Measurements from ENCODE around the gene ZNF436.

The ZNF436 gene

DNA sequence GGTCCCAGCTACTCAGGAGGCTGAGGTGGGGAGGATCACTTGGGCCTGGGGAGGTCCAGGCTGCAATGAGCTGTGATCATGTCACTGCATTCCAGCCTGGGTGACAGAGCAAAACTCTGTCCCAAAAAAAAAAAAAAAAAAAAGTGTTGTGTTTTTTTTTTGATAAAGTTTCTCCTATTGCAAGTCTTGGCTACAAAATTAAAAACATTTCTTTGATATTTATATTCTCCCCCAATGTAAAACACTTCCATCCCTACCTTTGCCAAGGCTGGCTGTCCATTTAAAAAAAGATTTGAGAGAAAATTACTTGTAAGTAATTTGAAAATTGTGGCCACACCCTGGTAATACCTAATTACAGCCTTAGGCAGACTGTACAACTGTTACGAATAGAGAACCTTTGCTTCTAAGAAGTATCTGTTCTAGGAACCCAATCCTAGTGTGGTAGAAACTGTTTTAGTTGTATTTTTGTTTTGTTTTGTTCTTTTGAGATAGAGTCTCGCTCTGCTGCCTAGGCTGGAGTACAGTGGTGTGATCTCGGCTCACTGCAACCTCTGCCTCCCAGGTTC, 11.2 kb downstream of the ZNF436 start:
- H3K27ac Mint-ChIP-seq = no peak overlapping the region
- H3K27me3 Mint-ChIP-seq = no peaks in the 10 kb centered on the region
- H3K4me3 Mint-ChIP-seq = no peak overlapping the region
- peaks cover 24% of the 10 kb centered on the region for H3K9me3 Mint-ChIP-seq (ENCODE audit: low read depth)
- peaks cover 5% of the 10 kb centered on the region for H3K4me1 Mint-ChIP-seq (ENCODE audit: low read depth)
- H3K36me3 Mint-ChIP-seq = peaks cover 38% of the 10 kb centered on the region

GRCh38 chr1:23357138-23357908, 12.3 kb downstream of the ZNF436 start:
- Mint-ChIP-seq H3K36me3 (peaks cover 30% of the 10 kb centered on the region), H3K9me3 (ENCODE audit: low read depth) (peaks cover 18% of the 10 kb centered on the region), H3K27ac (no peak overlapping the region), H3K27me3 (no peaks in the 10 kb centered on the region), H3K4me1 (ENCODE audit: low read depth) (peaks cover 5% of the 10 kb centered on the region), H3K4me3 (no peak overlapping the region)

GRCh38 chr1:23356471-23357137, 13.0 kb downstream of the ZNF436 start:
- Mint-ChIP-seq H3K36me3 (peaks cover 25% of the 10 kb centered on the region), H3K9me3 (ENCODE audit: low read depth) (peaks cover 17% of the 10 kb centered on the region), H3K4me1 (ENCODE audit: low read depth) (peaks cover 5% of the 10 kb centered on the region), H3K4me3 (no peak overlapping the region), H3K27ac (no peak overlapping the region), H3K27me3 (no peaks in the 10 kb centered on the region)

DNA sequence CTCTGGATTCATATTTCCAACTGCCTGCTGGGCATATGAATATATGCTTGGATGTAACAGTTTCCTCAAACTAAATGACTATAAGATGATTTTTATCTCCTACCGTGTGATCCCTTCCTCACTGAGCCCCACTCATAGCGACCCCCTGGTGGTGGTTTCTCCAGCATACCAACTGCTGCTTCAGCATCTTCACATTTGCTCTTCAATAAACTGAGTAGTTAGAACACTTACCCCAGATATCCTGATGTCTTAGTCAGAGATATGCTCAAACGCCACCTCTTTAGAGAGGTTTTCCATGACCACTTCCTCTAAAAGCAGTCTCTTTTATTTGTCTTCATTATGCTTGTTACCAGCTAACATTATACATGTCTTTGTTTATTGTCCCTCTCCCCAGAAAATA, 15.4 kb downstream of the ZNF436 start:
- Mint-ChIP-seq H3K27me3 (no peaks in the 10 kb centered on the region), H3K4me1 (ENCODE audit: low read depth) (peaks cover 5% of the 10 kb centered on the region), H3K9me3 (ENCODE audit: low read depth) (peaks cover 3% of the 10 kb centered on the region), H3K4me3 (no peak overlapping the region), H3K36me3 (peaks cover 2% of the 10 kb centered on the region), H3K27ac (peak overlapping the region; percentile 7)

DNA sequence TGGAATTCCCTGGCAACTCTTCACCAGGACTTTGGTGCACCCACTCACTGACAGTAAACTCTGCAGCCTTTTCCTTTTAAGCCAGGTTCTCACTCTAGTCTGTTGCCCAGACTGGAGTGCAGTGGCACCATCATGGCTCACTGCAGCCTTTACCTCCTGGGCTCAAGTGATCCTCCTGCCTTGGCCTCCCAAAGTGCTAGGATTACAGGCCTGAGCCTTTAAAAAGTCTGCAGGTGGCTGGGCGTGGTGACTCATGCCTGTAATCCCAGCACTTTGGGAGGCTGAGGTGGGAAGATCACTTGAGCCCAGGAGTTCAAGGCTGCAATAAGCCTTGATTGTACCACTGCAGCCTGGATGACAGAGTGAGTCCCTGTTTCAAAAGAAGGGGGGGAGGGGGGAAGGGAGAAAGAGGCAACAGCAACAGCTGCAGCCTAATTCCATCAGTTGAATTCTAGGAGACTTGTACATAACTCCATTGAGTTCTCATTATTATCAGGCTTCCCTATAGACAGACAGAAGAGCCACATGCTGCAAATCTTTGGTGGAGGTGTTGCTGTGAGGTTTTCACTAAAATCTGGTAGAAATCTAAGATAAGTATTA, 17.4 kb downstream of the ZNF436 start:
- Mint-ChIP-seq H3K9me3 (ENCODE audit: low read depth) (no peaks in the 10 kb centered on the region), H3K36me3 (no peaks in the 10 kb centered on the region), H3K4me3 (no peak overlapping the region), H3K27ac (no peak overlapping the region), H3K27me3 (no peaks in the 10 kb centered on the region), H3K4me1 (ENCODE audit: low read depth) (peaks cover 5% of the 10 kb centered on the region)

DNA sequence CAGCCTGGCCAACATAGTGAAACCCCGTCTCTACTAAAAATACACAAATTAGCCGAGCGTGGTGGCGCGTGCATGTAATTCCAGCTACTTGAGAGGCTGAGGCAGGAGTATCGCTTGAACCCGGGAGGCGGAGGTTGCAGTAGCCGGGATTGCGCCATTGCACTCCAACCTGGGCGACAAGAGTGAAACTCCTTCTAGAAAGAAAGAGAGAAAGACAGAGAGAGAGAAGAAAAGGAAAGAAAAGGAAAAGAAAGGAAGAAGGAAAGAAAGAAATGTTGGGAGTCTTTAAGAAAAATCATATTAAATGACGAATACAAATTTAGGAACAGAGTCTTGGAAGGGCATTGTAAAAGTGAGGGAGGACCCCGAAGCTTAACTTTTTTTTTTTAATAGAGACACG, 23.7 kb downstream of the ZNF436 start:
- peak overlapping the region; percentile 70 for H3K27ac Mint-ChIP-seq
- H3K27me3 Mint-ChIP-seq = no peaks in the 10 kb centered on the region
- peak overlapping the region; percentile 27 for H3K4me3 Mint-ChIP-seq
- H3K9me3 Mint-ChIP-seq (ENCODE audit: low read depth) = no peaks in the 10 kb centered on the region
- H3K4me1 Mint-ChIP-seq (ENCODE audit: low read depth) = peaks cover 27% of the 10 kb centered on the region
- peaks cover 7% of the 10 kb centered on the region for H3K36me3 Mint-ChIP-seq

- no peaks in the 10 kb centered on the region for H3K27me3 Mint-ChIP-seq
- H3K36me3 Mint-ChIP-seq = peaks cover 7% of the 10 kb centered on the region
- H3K4me3 Mint-ChIP-seq = peak overlapping the region; percentile 92
- H3K4me1 Mint-ChIP-seq (ENCODE audit: low read depth) = peaks cover 36% of the 10 kb centered on the region
- no peaks in the 10 kb centered on the region for H3K9me3 Mint-ChIP-seq (ENCODE audit: low read depth)
- peak overlapping the region; percentile 97 for H3K27ac Mint-ChIP-seq
Measured at GRCh38 chr1:23344987-23345472, 24.6 kb downstream of the ZNF436 start.

GRCh38 chr1:23344111-23344986, 25.3 kb downstream of the ZNF436 start, which contains the start of gene HNRNPR:
HNRNPR (minus strand) TSS chr1:23344284; CDS start chr1:23341008, 3,276 bp downstream.
- peaks cover 42% of the 10 kb centered on the region for H3K4me1 Mint-ChIP-seq (ENCODE audit: low read depth)
- H3K4me3 Mint-ChIP-seq = peak within 1 kb of the TSS; percentile 93
- peaks cover 7% of the 10 kb centered on the region for H3K36me3 Mint-ChIP-seq
- H3K27ac Mint-ChIP-seq = peak within 1 kb of the TSS; percentile 97
- H3K9me3 Mint-ChIP-seq (ENCODE audit: low read depth) = no peaks in the 10 kb centered on the region
- H3K27me3 Mint-ChIP-seq = no peaks in the 10 kb centered on the region

GRCh38 chr1:23343221-23344110, 26.2 kb downstream of the ZNF436 start:
- Mint-ChIP-seq H3K36me3 (peaks cover 10% of the 10 kb centered on the region), H3K4me3 (peak overlapping the region; percentile 93), H3K27me3 (no peaks in the 10 kb centered on the region), H3K4me1 (ENCODE audit: low read depth) (peaks cover 50% of the 10 kb centered on the region), H3K9me3 (ENCODE audit: low read depth) (no peaks in the 10 kb centered on the region), H3K27ac (peak overlapping the region; percentile 96)

DNA sequence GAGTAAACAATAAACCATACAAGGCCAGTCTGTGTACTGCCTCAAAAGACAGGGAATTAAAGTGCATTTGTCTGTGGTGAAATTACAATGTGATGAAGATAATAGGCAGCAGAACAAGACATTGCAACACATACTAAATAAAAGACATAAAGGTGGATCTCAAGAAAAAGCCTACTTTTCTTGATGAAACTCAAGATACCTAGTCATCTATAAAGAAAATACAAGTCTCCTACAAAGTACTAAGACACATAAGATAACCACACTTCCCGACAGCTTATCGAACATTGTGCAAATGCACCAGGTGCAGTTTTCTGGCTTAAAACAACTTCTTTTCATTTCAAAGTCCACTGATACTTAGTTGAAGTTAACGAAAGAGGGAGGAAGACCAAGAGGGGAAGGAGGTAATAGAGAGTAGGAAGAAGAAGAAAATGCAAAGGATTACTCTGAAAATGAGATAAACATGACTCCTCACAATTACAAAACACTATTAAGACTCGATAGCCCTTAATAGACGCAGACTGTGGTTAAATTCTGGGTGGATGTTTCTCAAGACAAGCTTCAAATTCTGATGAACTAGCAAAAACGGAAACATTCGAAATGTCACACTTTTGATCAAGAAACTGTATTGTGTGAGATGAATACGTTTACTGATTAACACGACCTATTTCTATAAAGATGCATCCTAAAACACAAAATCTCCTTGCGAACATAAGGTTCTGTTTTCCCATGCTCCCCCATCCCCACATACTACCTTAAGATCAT, 27.5 kb downstream of the ZNF436 start:
- Mint-ChIP-seq H3K27ac (peak overlapping the region; percentile 96), H3K36me3 (peaks cover 15% of the 10 kb centered on the region), H3K4me1 (ENCODE audit: low read depth) (peaks cover 61% of the 10 kb centered on the region), H3K9me3 (ENCODE audit: low read depth) (no peaks in the 10 kb centered on the region), H3K27me3 (no peaks in the 10 kb centered on the region), H3K4me3 (peak overlapping the region; percentile 93)

- no peaks in the 10 kb centered on the region for H3K9me3 Mint-ChIP-seq (ENCODE audit: low read depth)
- peak overlapping the region; percentile 78 for H3K27ac Mint-ChIP-seq
- peaks cover 15% of the 10 kb centered on the region for H3K36me3 Mint-ChIP-seq
- peak overlapping the region; percentile 93 for H3K4me3 Mint-ChIP-seq
- H3K4me1 Mint-ChIP-seq (ENCODE audit: low read depth) = peaks cover 60% of the 10 kb centered on the region
- no peaks in the 10 kb centered on the region for H3K27me3 Mint-ChIP-seq
Measured at GRCh38 chr1:23339632-23340031, 30.0 kb downstream of the ZNF436 start.

- H3K4me3 Mint-ChIP-seq = no peak overlapping the region
- peak overlapping the region; percentile 64 for H3K27ac Mint-ChIP-seq
- H3K27me3 Mint-ChIP-seq = no peaks in the 10 kb centered on the region
- no peaks in the 10 kb centered on the region for H3K9me3 Mint-ChIP-seq (ENCODE audit: low read depth)
- H3K36me3 Mint-ChIP-seq = peaks cover 19% of the 10 kb centered on the region
- peaks cover 65% of the 10 kb centered on the region for H3K4me1 Mint-ChIP-seq (ENCODE audit: low read depth)
Measured at GRCh38 chr1:23337869-23338268, 31.8 kb downstream of the ZNF436 start.

DNA sequence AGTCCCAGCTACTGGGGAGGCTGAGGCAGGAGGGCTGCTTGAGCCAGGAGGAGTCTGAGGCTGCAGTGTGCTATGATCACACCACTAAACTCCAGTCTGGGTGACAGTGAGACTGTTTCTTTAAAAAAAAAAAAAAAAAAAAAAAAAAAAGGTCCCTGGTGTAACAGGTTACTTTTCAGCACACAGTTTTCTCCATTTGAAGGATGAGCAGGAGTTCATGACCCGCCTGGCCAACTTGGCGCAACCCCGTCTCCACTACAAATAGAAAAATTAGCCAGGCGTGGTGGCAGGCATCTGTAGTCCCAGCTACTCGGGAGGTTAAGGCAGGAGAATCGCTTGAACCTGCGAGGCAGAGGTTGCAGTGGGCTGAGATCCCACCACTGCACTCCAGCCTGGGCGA, 37.9 kb downstream of the ZNF436 start:
- Mint-ChIP-seq H3K27me3 (no peaks in the 10 kb centered on the region), H3K4me1 (ENCODE audit: low read depth) (peaks cover 38% of the 10 kb centered on the region), H3K9me3 (ENCODE audit: low read depth) (no peaks in the 10 kb centered on the region), H3K4me3 (no peak overlapping the region), H3K27ac (no peak overlapping the region), H3K36me3 (peaks cover 11% of the 10 kb centered on the region)

Measured in activated naive CD8-positive, alpha-beta T cell (primary cell).